Fibroblast of mammary gland (primary cell): ENCODE measurements around the gene VPS33B.

Experiments used
- DNase-seq: peaks from one replicate; pipeline ENCODE4 v3.0.0-alpha.2; 2010; ENCODE audit warnings: low read depth
- H3K4me3 ChIP-seq: 2 replicates; pipeline ENCODE4 v1.5.1; 2011; ENCODE audit warnings: low read depth, mild to moderate bottlenecking, low read length, moderate library complexity; ENCODE audit not compliant: control insufficient read depth
- TF ChIP-seq, protein P1 (sequence below): conservative IDR thresholded peaks from 2 replicates; pipeline ENCODE4 v1.5.1; 2011; ENCODE audit warnings: low read depth, low read length, inconsistent platforms; ENCODE audit not compliant: control insufficient read depth, insufficient read depth

Gene VPS33B

DNA sequence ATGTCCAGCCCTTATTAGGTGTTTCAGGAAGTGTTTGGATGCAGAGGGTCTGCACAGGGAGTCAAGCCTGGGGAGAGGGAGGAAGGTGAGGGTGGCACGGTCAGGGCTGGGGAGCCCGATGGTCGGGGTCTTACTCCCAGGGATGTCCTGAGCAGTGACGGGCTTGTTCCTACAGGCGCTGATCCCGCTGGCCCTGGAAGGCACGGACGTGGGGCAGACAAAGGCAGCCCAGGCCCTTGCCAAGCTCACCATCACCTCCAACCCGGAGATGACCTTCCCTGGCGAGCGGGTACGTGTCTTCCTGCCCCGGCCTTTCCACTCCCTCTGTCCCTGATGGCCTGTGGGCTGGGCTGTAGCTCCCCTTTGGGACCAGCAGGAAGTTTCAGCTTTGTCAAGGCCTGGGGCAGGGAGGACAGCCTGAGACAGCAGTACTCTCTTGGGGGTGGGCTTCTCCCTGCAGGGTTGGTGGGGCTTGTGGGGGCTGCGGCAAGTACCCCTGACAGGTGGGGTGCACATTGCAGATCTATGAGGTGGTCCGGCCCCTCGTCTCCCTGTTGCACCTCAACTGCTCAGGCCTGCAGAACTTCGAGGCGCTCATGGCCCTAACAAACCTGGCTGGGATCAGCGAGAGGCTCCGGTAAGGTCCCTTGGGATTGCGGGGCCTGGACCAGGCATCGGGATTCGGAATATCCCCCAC lies 72.3 kb downstream of the VPS33B start:
- no peak overlapping the region for H3K4me3 ChIP-seq
- TF ChIP-seq, protein P1, sequence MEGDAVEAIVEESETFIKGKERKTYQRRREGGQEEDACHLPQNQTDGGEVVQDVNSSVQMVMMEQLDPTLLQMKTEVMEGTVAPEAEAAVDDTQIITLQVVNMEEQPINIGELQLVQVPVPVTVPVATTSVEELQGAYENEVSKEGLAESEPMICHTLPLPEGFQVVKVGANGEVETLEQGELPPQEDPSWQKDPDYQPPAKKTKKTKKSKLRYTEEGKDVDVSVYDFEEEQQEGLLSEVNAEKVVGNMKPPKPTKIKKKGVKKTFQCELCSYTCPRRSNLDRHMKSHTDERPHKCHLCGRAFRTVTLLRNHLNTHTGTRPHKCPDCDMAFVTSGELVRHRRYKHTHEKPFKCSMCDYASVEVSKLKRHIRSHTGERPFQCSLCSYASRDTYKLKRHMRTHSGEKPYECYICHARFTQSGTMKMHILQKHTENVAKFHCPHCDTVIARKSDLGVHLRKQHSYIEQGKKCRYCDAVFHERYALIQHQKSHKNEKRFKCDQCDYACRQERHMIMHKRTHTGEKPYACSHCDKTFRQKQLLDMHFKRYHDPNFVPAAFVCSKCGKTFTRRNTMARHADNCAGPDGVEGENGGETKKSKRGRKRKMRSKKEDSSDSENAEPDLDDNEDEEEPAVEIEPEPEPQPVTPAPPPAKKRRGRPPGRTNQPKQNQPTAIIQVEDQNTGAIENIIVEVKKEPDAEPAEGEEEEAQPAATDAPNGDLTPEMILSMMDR = no peak

More for the DNA sequence above, 72.3 kb downstream of the VPS33B start:
- DNase-seq = no peak
